ENCODE results near the gene ENDOV.
A peak's percentile ranks its signal among the peaks of the same experiment; 100 is the strongest.

ENDOV gene

DNA sequence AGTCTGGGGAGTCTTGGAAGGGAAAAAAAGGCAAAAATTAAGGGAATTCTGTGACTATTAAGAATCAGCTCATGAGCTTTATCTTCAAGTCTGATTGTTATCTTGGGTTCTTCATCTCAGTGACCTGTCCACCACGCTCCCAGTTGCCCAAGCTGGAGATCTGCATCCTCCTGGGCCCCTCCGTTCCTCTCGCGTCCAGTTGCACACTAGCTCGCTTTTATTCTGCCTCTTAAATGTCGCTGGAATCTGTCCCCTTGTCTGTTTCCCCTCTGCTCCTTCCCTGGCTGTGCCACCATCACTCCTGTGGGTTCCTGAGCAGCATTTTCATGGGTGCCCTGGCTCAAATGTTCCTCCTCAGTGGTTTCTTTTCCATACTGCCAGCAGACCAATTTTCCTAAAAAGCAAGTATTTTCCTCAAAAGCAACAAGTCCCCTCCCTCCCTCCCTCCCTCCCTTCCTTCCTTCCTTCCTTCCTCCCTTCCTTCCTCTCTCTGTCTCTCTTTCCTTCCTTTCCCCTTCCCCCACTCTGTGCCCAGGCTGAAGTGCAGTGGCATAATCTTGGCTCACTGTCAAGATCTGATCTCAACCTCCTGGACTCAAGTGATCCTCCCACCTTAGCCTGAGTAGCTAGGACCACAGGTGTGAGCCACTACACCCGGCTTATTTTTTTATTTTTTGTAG is 1.4 kb downstream of the ENDOV start:
- no peak for DNase-seq (ENCODE audit: low read depth)

GRCh38 chr17:80416940-80417293 is 1.9 kb downstream of the ENDOV start:
- no peak for DNase-seq (ENCODE audit: low read depth)

GRCh38 chr17:80418589-80418988 is 3.6 kb downstream of the ENDOV start:
- DNase-seq (ENCODE audit: low read depth): no peak

GRCh38 chr17:80419255-80419654 is 4.3 kb downstream of the ENDOV start:
- DNase-seq (ENCODE audit: low read depth): no peak

- no peak for DNase-seq (ENCODE audit: low read depth)
These were observed 6.6 kb downstream of the ENDOV start for GRCh38 chr17:80421381-80422090.

- DNase-seq (ENCODE audit: low read depth): no peak
These were observed 7.3 kb downstream of the ENDOV start for GRCh38 chr17:80422276-80422675.

DNA sequence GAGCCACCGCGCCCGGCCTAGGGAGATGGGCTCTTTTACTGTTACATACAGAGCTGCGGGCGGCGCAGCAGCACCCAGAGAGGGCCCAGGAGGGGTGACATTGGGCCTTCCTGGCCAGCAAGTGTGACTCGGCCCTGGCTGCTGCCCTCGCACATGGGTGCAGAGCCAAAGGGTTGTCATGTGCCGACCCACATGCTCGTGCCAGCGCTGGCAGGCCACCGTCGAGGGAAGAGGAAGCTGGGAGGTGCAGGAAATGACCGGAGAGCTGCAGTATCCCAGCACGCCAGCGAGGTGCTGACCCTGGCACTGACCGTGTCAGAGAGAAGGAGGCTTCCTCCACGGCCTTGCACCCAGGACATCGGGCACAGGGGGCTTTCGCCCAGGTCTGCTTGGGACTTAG is 8.0 kb downstream of the ENDOV start:
- DNase-seq (ENCODE audit: low read depth): no peak

GRCh38 chr17:80423536-80424225 is 8.7 kb downstream of the ENDOV start:
- no peak for DNase-seq (ENCODE audit: low read depth)

GRCh38 chr17:80424261-80424660 is 9.3 kb downstream of the ENDOV start:
- no peak for DNase-seq (ENCODE audit: low read depth)

- DNase-seq (ENCODE audit: low read depth): no peak
These were observed 10.2 kb downstream of the ENDOV start for GRCh38 chr17:80424878-80425765.

- no peak for DNase-seq (ENCODE audit: low read depth)
These were observed 11.0 kb downstream of the ENDOV start for GRCh38 chr17:80425835-80426426.

- DNase-seq (ENCODE audit: low read depth): peak; percentile 69
These were observed 11.8 kb downstream of the ENDOV start for GRCh38 chr17:80426671-80427326.

DNA sequence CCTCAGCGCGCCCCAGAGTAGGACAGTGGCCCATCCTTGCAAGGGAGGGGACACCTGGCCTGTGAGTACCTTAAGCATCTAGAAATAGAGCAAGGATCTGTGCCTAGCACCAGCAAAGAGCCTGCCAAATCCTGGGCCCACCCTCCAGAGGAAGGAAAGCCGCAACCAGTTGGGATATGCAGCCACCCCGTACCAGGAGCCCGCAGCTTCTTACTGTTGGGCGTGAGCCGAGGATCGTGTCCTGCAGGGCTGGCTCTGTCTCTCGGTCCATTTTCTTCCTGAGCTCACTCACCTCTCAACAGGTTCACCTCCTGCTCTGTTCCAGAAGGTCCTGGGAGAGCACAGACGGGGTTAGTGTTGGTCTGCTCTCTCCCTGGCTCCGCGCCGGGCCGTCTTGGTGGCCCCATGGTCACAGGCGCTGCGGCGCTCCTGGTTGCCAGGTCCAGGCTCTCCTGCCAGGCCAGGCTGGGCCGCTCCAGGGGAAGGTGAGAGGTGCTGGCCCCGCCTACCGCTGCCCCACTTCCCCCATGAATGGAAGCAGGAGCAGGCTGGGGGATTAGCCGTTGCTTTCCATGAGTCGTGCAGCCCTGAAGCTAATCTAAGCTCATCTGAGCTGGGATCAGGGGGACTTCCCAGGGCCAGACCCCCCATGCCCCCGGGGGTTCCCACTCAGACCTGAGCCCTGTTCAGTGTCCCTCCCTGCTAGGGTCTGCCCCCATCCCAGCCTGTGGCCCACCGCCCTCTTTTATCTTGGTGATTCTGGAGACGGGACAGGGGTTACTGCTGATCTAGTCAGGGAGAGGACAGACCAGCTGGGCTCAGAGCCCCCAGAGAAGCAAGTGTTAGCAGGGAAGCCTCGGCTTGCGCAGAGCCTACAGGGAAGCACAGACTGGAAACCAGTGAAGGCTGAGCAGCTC is 12.7 kb downstream of the ENDOV start:
- DNase-seq (ENCODE audit: low read depth): no peak

DNA sequence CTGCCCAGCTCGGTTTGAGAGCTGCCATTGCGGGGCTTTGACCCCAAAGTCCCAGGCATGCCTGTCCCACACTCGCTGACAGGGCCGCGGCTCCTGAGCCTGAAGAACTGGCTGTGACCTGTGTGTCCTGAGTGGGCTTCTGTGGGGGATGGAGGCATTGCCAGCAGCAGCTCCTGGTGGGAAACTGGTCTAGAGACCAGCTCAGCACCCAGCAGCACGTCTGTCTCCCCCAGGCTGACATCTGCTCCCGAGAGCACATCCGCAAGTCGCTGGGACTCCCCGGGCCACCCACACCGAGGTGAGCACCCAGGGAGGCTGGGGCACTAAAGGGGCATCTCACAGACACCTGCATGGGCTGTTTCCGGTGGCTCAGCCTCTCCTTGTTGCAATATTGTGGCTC is 13.4 kb downstream of the ENDOV start:
- DNase-seq (ENCODE audit: low read depth): no peak

GRCh38 chr17:80428796-80429195 is 13.8 kb downstream of the ENDOV start:
- DNase-seq (ENCODE audit: low read depth): no peak

DNA sequence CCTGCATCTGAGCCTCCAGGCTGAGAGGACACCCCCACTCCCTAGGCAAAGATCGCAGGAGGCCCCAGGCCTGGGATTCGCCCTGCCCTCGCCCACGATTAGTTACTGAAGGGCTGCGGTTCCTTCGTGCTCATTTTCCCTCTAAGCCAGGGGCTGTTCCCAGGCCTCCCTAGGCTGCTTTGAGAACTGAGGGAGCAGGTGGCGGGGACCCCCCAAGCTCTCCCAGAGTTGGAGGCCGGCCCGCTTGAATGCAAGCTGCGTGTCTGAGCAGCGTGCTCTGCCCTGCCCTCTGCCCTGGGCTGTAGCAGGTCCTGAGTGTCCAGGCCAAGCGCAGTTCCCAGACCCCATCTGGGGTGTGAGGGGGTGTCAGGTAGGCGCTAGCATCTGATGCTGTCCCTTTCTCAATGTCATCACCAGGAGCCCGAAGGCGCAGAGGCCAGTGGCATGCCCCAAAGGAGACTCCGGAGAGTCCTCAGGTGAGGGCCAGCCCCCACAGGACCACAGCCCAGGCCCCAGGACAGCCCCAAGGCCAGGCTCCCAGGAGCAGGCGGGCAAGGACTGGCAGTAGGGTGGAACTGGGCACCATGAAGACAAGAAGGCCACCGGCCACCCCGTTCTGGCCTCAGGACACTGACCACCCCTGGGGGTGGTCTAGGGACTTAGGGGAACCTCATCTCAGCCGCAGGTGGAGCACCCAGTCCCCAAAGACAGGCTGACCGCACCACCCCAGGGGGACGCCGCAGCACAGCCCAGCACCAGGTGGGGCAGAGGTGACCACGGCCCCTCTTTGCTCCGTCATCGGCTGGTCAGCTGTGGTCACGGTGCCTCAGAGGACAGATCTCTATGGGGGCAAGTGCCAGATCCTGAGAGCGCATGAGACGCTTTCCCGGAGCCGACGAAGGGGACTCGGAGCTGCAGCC is 14.6 kb downstream of the ENDOV start:
- no peak for DNase-seq (ENCODE audit: low read depth)

- no peak for DNase-seq (ENCODE audit: low read depth)
These were observed 15.7 kb downstream of the ENDOV start for GRCh38 chr17:80430446-80431245.
